ENCODE measurements around the gene BRD1. TPM values are rescaled to one million over a fixed set of nuclear protein-coding genes. Genes with fewer than 3 reads are reported as not detected.

The BRD1 gene
- total RNA-seq, 4 donors from 2014 or later: 32.2 to 51.8 (median 41.6) TPM

DNA sequence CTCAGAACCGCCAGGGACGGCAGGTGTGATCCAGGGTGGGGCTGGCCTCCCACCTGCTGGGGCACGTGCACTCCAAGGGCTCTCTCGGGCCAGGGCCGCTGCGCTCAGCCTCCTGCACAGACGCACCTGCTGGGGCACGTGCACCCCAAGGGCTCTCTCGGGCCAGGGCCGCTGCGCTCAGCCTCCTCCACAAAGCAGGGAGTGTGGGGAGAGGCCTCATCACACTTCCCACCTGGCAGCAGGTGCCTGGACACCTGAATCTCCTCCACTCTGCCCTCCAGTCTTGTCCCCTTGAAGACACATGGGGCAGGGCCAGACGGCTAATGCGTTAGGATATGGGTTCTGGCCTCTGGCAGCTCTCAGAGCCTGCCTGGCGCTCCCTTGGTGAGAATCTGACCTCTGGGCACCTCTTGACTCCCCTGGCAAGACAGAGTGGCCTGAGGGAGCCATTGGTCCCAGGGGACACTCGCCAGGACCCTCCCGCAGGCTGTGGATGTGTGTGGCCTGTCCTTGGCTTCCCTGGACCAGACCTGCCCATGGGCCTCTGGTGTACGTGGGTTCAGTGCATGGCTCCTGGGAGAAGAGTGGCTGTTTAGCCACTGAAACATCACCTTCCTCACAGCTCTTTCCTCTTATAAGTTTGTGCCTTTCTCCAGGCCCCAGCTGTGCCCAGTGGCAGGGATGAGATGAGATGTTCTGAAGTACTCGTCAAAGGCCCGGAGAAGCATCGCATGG, 73.5 kb downstream of the BRD1 start:
- no peak overlapping the region for H3K4me3 ChIP-seq (replicated peaks in 1 of 3)
- WGBS, 2 donors: 62 to 64% methylated on average over 14 to 18 of the region's 20 CpGs
- no peaks in the 10 kb centered on the region for H3K27me3 ChIP-seq
- intact Hi-C loops (cut with DNase I): no loop called here
- H3K36me3 ChIP-seq: no peaks in the 10 kb centered on the region
- H3K9me3 ChIP-seq: no peaks in the 10 kb centered on the region
- no peak overlapping the region for H3K27ac ChIP-seq
- TF ChIP-seq POLR2A (IDR thresholded peaks at IDR 0.05): no peak
- TF ChIP-seq, protein P1, sequence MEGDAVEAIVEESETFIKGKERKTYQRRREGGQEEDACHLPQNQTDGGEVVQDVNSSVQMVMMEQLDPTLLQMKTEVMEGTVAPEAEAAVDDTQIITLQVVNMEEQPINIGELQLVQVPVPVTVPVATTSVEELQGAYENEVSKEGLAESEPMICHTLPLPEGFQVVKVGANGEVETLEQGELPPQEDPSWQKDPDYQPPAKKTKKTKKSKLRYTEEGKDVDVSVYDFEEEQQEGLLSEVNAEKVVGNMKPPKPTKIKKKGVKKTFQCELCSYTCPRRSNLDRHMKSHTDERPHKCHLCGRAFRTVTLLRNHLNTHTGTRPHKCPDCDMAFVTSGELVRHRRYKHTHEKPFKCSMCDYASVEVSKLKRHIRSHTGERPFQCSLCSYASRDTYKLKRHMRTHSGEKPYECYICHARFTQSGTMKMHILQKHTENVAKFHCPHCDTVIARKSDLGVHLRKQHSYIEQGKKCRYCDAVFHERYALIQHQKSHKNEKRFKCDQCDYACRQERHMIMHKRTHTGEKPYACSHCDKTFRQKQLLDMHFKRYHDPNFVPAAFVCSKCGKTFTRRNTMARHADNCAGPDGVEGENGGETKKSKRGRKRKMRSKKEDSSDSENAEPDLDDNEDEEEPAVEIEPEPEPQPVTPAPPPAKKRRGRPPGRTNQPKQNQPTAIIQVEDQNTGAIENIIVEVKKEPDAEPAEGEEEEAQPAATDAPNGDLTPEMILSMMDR (IDR thresholded peaks at IDR 0.05): no peak
- H3K4me1 ChIP-seq: no peaks in the 10 kb centered on the region
- no peak for DNase-seq

DNA sequence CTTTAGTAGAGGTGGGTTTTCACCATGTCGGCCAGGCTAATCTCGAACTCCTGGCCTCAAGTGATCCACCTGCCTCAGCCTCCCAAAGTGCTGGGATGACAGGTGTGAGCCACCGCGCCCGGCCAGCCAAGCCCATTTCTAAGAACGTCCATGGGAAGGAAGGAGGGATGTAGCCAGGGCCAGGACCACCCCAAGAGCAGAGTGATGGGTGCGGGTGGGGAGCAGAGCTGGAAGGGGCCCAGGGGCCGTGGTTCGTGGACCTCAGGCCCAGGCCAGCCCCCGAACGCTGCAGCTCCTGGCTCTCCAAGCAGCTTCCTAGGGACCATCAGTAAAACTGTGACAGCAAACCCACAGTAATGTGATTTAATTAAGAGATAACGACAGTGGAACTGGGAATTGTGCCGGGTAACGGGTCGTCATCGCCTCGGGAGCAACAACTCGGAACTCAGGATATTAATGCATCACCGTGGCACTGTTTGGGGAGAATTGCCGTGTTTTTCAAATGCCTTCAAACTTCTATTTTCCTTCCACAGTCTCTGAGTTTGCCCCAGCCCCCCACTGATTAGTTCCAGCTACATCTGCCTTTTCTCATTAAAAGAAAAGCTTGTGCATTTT, 74.3 kb downstream of the BRD1 start:
- TF ChIP-seq, protein P1 (IDR thresholded peaks at IDR 0.05): no peak
- no peak for TF ChIP-seq POLR2A (IDR thresholded peaks at IDR 0.05)
- no peaks in the 10 kb centered on the region for H3K9me3 ChIP-seq

DNA sequence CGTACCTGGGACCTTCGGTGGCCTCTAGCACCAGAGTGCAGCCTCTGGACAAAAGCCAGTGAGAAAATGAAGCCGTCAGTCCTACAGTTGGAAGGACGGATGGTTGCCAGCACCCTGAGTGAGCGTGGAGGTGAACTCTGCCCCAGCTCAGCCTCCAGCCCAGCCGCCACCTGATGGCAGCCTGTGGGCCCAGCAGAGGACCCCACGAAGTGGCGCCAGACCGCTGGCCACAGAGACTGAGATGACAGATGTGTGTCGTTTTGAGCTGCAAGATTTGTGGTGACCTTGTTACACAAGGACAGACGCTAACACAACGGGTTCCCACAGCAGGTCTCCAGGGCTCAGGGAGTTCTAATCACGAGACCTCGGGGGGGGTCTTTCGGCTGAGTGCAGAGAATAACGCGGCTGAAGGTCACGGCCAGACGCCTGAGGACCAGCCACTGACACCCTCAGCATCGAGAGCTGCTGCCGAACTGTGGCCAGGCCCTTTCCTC, 75.0 kb downstream of the BRD1 start:
- no peaks in the 10 kb centered on the region for H3K36me3 ChIP-seq
- no peaks in the 10 kb centered on the region for H3K9me3 ChIP-seq
- no peaks in the 10 kb centered on the region for H3K27me3 ChIP-seq
- no peak for DNase-seq
- TF ChIP-seq POLR2A (IDR thresholded peaks at IDR 0.05): no peak
- TF ChIP-seq, protein P1 (IDR thresholded peaks at IDR 0.05): no peak
- no peak overlapping the region for H3K4me3 ChIP-seq (replicated peaks in 1 of 3)
- no peaks in the 10 kb centered on the region for H3K4me1 ChIP-seq
- H3K27ac ChIP-seq: no peak overlapping the region
- 59 to 66% methylated on average over 20 to 21 of the region's 21 CpGs for WGBS, 2 donors
- intact Hi-C loops (cut with DNase I): no loop called here

More for the DNA sequence above, 74.3 kb downstream of the BRD1 start:
- no peak for DNase-seq
- Histone ChIP-seq H3K27ac (no peak overlapping the region), H3K27me3 (no peaks in the 10 kb centered on the region), H3K4me3 (replicated peaks in 1 of 3) (no peak overlapping the region), H3K36me3 (no peaks in the 10 kb centered on the region), H3K4me1 (no peaks in the 10 kb centered on the region)
- WGBS, 2 donors: 81 to 83% methylated on average over 19 to 20 of the region's 20 CpGs
- intact Hi-C loops (cut with DNase I): no loop called here

DNA sequence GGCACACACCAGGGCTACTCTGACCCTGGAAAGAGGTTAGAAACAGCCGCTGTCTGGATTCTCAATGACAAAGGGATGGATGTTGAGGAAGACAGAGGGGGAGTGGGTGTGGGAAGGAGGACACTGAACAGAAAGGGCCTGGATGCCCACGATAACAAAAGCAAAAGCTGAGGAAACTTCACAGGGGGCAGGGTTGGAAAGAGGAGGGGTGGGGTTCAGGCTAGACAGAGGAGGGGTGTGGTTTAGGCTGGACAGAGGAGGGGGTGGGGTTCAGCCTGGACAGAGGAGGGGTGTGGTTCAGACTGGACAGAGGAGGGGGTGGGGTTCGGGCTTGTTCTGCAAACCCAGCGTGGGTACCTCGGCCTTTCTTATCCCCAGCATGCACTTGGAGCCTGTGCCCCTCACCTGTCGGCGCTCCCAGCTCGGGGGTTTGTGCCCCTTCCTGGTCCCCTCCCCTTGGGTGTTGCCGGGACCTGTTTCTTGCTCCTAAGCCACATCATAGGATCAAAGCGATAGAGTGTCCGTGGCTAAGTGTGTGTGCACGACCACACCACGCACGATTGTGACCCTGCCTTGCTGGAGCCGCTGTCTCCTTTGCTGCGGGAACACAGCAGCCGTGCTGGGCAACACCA, 75.6 kb downstream of the BRD1 start:
- H3K4me1 ChIP-seq: no peaks in the 10 kb centered on the region
- intact Hi-C loops (cut with DNase I): no loop called here
- H3K36me3 ChIP-seq: no peaks in the 10 kb centered on the region
- DNase-seq: no peak
- no peak for TF ChIP-seq POLR2A (IDR thresholded peaks at IDR 0.05)
- TF ChIP-seq, protein P1 (IDR thresholded peaks at IDR 0.05): no peak
- no peaks in the 10 kb centered on the region for H3K9me3 ChIP-seq
- no peaks in the 10 kb centered on the region for H3K27me3 ChIP-seq
- H3K27ac ChIP-seq: no peak overlapping the region
- no peak overlapping the region for H3K4me3 ChIP-seq (replicated peaks in 1 of 3)
- WGBS, 2 donors: 69 to 76% methylated on average over 15 to 17 of the region's 17 CpGs
